ENCODE data around the gene MPPED2.

DNA sequence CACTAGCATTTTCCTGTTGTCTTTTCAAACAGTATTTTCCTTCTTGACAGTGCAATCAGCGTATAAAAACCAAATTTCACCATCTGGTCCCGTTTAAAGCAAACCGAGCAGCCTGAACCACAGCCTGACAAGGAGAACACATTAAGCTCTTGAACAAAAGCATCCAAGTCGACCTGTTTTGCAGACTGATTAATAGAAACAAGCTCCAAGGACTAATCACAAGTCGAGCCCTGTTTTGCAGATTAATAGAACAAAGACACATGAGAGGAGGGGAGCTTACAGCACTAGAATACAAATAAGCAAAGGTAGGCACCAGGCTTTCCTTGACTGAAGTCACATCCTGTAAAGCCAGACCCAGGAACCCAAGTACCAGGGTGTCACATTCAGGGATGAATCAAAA lies 104.8 kb downstream of the MPPED2 start:
- TF ChIP-seq CTCF (IDR thresholded peaks at IDR 0.05) (no peak), POLR2AphosphoS5 (IDR thresholded peaks at IDR 0.05) (no peak)

Data from esophagus muscularis mucosa (tissue), 3 donors.